GM23338 (cell line): ENCODE measurements around the gene PAGE2B.

Experiments used
- CREB1 ChIP-seq: fragments of 250-450 bp; sonication (Bioruptor Pico); IDR thresholded peaks from 2 replicates; pipeline ENCODE4 v1.5.0; 2020; ENCODE audit warnings: low read depth, mild to moderate bottlenecking, moderate library complexity
- CTCF ChIP-seq, 2 experiments: fragments of 200-600 bp in 1 of 2; sonication (generic) in 1 of 2; conservative IDR thresholded peaks; 2 replicates each; pipeline versions ENCODE4 v1.5.1 to v1.6.1; 2016 to 2017; ENCODE audit warnings: antibody characterized with exemption in 2 of 2, low read depth in 2 of 2, mild to moderate bottlenecking in 2 of 2, moderate library complexity in 1 of 2
- ETS1 ChIP-seq: IDR thresholded peaks from 2 replicates; pipeline ENCODE4 v1.6.1; 2016; ENCODE audit warnings: antibody characterized with exemption
- EZH2 ChIP-seq: fragments of 200-600 bp; sonication (generic); IDR thresholded peaks from one replicate; pipeline ENCODE4 v1.8.0; 2017; ENCODE audit warnings: antibody characterized with exemption, mild to moderate bottlenecking, low read depth; ENCODE audit not compliant: unreplicated experiment
- EZH2phosphoT487 ChIP-seq: fragments of 200-600 bp; sonication (generic); IDR thresholded peaks from one replicate; pipeline ENCODE4 v1.8.1; 2018; ENCODE audit warnings: antibody characterized with exemption; ENCODE audit not compliant: unreplicated experiment
- POLR2AphosphoS5 ChIP-seq: IDR thresholded peaks from 2 replicates; pipeline ENCODE4 v1.6.1; 2016; ENCODE audit warnings: antibody characterized with exemption, low read depth
- STAT1 ChIP-seq: IDR thresholded peaks from one replicate; pipeline ENCODE4 v1.6.1; 2016; ENCODE audit warnings: antibody characterized with exemption; ENCODE audit not compliant: unreplicated experiment
- ZNF331 ChIP-seq: fragments of 250-450 bp; sonication (Bioruptor Pico); IDR thresholded peaks from 2 replicates; pipeline ENCODE4 v1.5.0; 2020; ENCODE audit warnings: low read depth, mild to moderate bottlenecking, moderate library complexity

GRCh38 chrX:55026840-55027239, 48.0 kb upstream of the PAGE2B start:
- TF ChIP-seq POLR2AphosphoS5 (no peak), CTCF (conservative IDR thresholded peaks at IDR 0.05; ENCODE audit: low read depth in 2 of 2) (no peak), EZH2 (no peak), CREB1 (CRISPR knock-in tag) (no peak), EZH2phosphoT487 (no peak), ZNF331 (CRISPR knock-in tag) (no peak), ETS1 (no peak), STAT1 (no peak)
